HG03066 (cell line): ENCODE results near the gene NPW.
"Not testable (repeated sequence)": the region's sequence is repeated elsewhere in the genome, so short reads cannot be mapped to it uniquely, and the experiment has no call there.

Source experiments
- ATAC-seq: cut with Tn5 transposase; IDR thresholded peaks from one replicate; pipeline ENCODE4 v1.9.1; 2021; ENCODE audit warnings: low read depth; ENCODE audit not compliant: unreplicated experiment

NPW gene

GRCh38 chr16:2033909-2034695 lies 14.5 kb downstream of the NPW start:
- not testable (repeated sequence) for ATAC-seq

GRCh38 chr16:2034696-2035430 lies 15.3 kb downstream of the NPW start:
- ATAC-seq = no peak

GRCh38 chr16:2035431-2036199 lies 16.0 kb downstream of the NPW start:
- ATAC-seq = no peak

GRCh38 chr16:2036200-2036966 lies 16.8 kb downstream of the NPW start:
- no peak for ATAC-seq

GRCh38 chr16:2037115-2037514 lies 17.5 kb downstream of the NPW start:
- no peak for ATAC-seq

- ATAC-seq = no peak
Observed at GRCh38 chr16:2037647-2038381, 18.2 kb downstream of the NPW start.

GRCh38 chr16:2038382-2039231 lies 19.0 kb downstream of the NPW start:
- ATAC-seq = no peak

GRCh38 chr16:2039274-2040031 lies 19.9 kb downstream of the NPW start:
- no peak for ATAC-seq

GRCh38 chr16:2040041-2040786 lies 20.6 kb downstream of the NPW start:
- ATAC-seq = no peak

GRCh38 chr16:2040787-2041522 lies 21.4 kb downstream of the NPW start:
- ATAC-seq = no peak

- no peak for ATAC-seq
Observed at GRCh38 chr16:2042171-2042985, 22.8 kb downstream of the NPW start.

- no peak for ATAC-seq
Observed at GRCh38 chr16:2042986-2043666, 23.5 kb downstream of the NPW start.

GRCh38 chr16:2043667-2044451 lies 24.3 kb downstream of the NPW start:
- no peak for ATAC-seq

- ATAC-seq = no peak
Observed at GRCh38 chr16:2044541-2044940, 25.0 kb downstream of the NPW start.
